Activated CD4-positive, alpha-beta T cell treated with anti-CD3 and anti-CD28 coated beads, Interleukin-2, amount 10 ng/mL, durations not matched to agents 7 days and 5 days (primary cell): ENCODE data around the gene NLRP4. TPM values are rescaled to one million over a fixed set of nuclear protein-coding genes. Genes with fewer than 3 reads are reported as not detected.

ENCODE experiments used
- CTCF ChIA-PET: fragments of 350-600 bp; sonication (Branson Sonifier 250); formaldehyde crosslinking; loops from one replicate; lab custom pipeline; 2021; ENCODE audit warnings: antibody characterized with exemption; lab: Charles Lee
- POLR2A ChIA-PET: fragments of 350-600 bp; sonication (Branson Sonifier 250); formaldehyde crosslinking; loops from one replicate; lab custom pipeline; 2021; ENCODE audit warnings: antibody characterized with exemption; lab: Charles Lee
- DNase-seq: peaks from one replicate; pipeline ENCODE4 v3.0.0-alpha.2; 2020
- H3K27ac Mint-ChIP-seq: one replicate; pipeline ENCODE4 v1.8.0; 2021; ENCODE audit warnings: mild to moderate bottlenecking, moderate library complexity, mixed read lengths
- H3K27me3 Mint-ChIP-seq: one replicate; pipeline ENCODE4 v1.8.0; 2021; ENCODE audit warnings: mixed read lengths
- H3K36me3 Mint-ChIP-seq: one replicate; pipeline ENCODE4 v1.8.0; 2021; ENCODE audit warnings: low read depth, mixed read lengths
- H3K4me1 Mint-ChIP-seq: one replicate; pipeline ENCODE4 v1.8.0; 2021; ENCODE audit warnings: mixed read lengths
- H3K4me3 Mint-ChIP-seq: one replicate; pipeline ENCODE4 v1.8.0; 2021; ENCODE audit warnings: mild to moderate bottlenecking, moderate library complexity, mixed read lengths
- H3K9me3 Mint-ChIP-seq: one replicate; pipeline ENCODE4 v1.8.0; 2021; ENCODE audit warnings: mixed read lengths
- total RNA-seq, 2 experiments: library from RNA; stranded (reverse); gene quantifications; one replicate each; pipeline ENCODE4 v1.2.3, GENCODE V29; 2021

The NLRP4 gene
- not detected for total RNA-seq

GRCh38 chr19:55836340-55836739, at the start of gene NLRP4:
Gene NLRP4, plus strand, starts transcription at chr19:55836540. Its CDS starts 15,541 bp downstream, at chr19:55852081.
- Mint-ChIP-seq H3K4me3 (no peak within 1 kb of the TSS), H3K4me1 (no peaks in the 10 kb centered on the region), H3K9me3 (peaks cover 11% of the 10 kb centered on the region), H3K27ac (no peak within 1 kb of the TSS), H3K36me3 (no peaks in the 10 kb centered on the region), H3K27me3 (no peaks in the 10 kb centered on the region)
- POLR2A ChIA-PET, result no interaction called here
- CTCF ChIA-PET, result no interaction called here
- DNase-seq, result no peak

- Mint-ChIP-seq H3K27ac (no peak overlapping the region), H3K9me3 (peaks cover 6% of the 10 kb centered on the region), H3K36me3 (no peaks in the 10 kb centered on the region), H3K27me3 (no peaks in the 10 kb centered on the region), H3K4me3 (no peak overlapping the region), H3K4me1 (no peaks in the 10 kb centered on the region)
- CTCF ChIA-PET, result no interaction called here
- DNase-seq, result no peak
- POLR2A ChIA-PET, result no interaction called here
These were observed 41.3 kb upstream of the NLRP4 start for GRCh38 chr19:55795021-55795420.

- Mint-ChIP-seq H3K27me3 (no peaks in the 10 kb centered on the region), H3K4me1 (no peaks in the 10 kb centered on the region), H3K9me3 (peaks cover 17% of the 10 kb centered on the region), H3K27ac (no peak overlapping the region), H3K36me3 (no peaks in the 10 kb centered on the region), H3K4me3 (no peak overlapping the region)
- ChIA-PET POLR2A (no interaction called here), CTCF (no interaction called here)
- no peak for DNase-seq
These were observed 34.9 kb upstream of the NLRP4 start for GRCh38 chr19:55801416-55801815.

GRCh38 chr19:55802281-55802680, 34.1 kb upstream of the NLRP4 start:
- H3K27me3 Mint-ChIP-seq, result no peaks in the 10 kb centered on the region
- H3K36me3 Mint-ChIP-seq, result no peaks in the 10 kb centered on the region
- no peak for DNase-seq
- no peak overlapping the region for H3K27ac Mint-ChIP-seq
- ChIA-PET POLR2A (no interaction called here), CTCF (no interaction called here)
- H3K4me3 Mint-ChIP-seq, result no peak overlapping the region
- H3K9me3 Mint-ChIP-seq, result peaks cover 23% of the 10 kb centered on the region
- H3K4me1 Mint-ChIP-seq, result no peaks in the 10 kb centered on the region

- peak; percentile 14 for DNase-seq
- Mint-ChIP-seq H3K36me3 (no peaks in the 10 kb centered on the region), H3K4me3 (no peak overlapping the region), H3K27me3 (no peaks in the 10 kb centered on the region), H3K4me1 (peaks cover 3% of the 10 kb centered on the region), H3K27ac (no peak overlapping the region), H3K9me3 (peaks cover 19% of the 10 kb centered on the region)
- ChIA-PET CTCF (interaction anchor here (1.4 to 1.5 kb wide), 2 partner anchors 11 to 177 kb away, joined by 3 to 5 read pairs; no protein-coding TSS in a partner anchor), POLR2A (no interaction called here)
These were observed 26.8 kb upstream of the NLRP4 start for GRCh38 chr19:55809381-55810058.

- Mint-ChIP-seq H3K4me1 (peaks cover 3% of the 10 kb centered on the region), H3K9me3 (peaks cover 11% of the 10 kb centered on the region), H3K4me3 (no peak overlapping the region), H3K36me3 (no peaks in the 10 kb centered on the region), H3K27ac (no peak overlapping the region), H3K27me3 (no peaks in the 10 kb centered on the region)
- DNase-seq, result no peak
- ChIA-PET CTCF (no interaction called here), POLR2A (no interaction called here)
These were observed 25.0 kb upstream of the NLRP4 start for GRCh38 chr19:55811340-55811739.

GRCh38 chr19:55812449-55812848, 23.9 kb upstream of the NLRP4 start:
- H3K4me1 Mint-ChIP-seq, result peaks cover 3% of the 10 kb centered on the region

GRCh38 chr19:55813906-55814305, 22.4 kb upstream of the NLRP4 start:
- POLR2A ChIA-PET, result no interaction called here
- DNase-seq, result no peak
- Mint-ChIP-seq H3K9me3 (peaks cover 1% of the 10 kb centered on the region), H3K4me1 (peaks cover 3% of the 10 kb centered on the region), H3K27me3 (no peaks in the 10 kb centered on the region), H3K27ac (no peak overlapping the region), H3K36me3 (no peaks in the 10 kb centered on the region), H3K4me3 (no peak overlapping the region)
- CTCF ChIA-PET, result no interaction called here

More at GRCh38 chr19:55812449-55812848, 23.9 kb upstream of the NLRP4 start:
- DNase-seq, result no peak
- no peaks in the 10 kb centered on the region for H3K36me3 Mint-ChIP-seq
- H3K27me3 Mint-ChIP-seq, result no peaks in the 10 kb centered on the region
- peaks cover 4% of the 10 kb centered on the region for H3K9me3 Mint-ChIP-seq
- ChIA-PET CTCF (no interaction called here), POLR2A (no interaction called here)
- no peak overlapping the region for H3K4me3 Mint-ChIP-seq
- H3K27ac Mint-ChIP-seq, result no peak overlapping the region

- Mint-ChIP-seq H3K27me3 (no peaks in the 10 kb centered on the region), H3K4me1 (no peaks in the 10 kb centered on the region), H3K27ac (no peak overlapping the region), H3K4me3 (no peak overlapping the region), H3K36me3 (no peaks in the 10 kb centered on the region), H3K9me3 (peaks cover 10% of the 10 kb centered on the region)
- DNase-seq, result no peak
- ChIA-PET CTCF (no interaction called here), POLR2A (no interaction called here)
These were observed 16.3 kb upstream of the NLRP4 start for GRCh38 chr19:55820037-55820436.

GRCh38 chr19:55830656-55831055, 5.7 kb upstream of the NLRP4 start:
- ChIA-PET POLR2A (no interaction called here), CTCF (no interaction called here)
- Mint-ChIP-seq H3K4me1 (no peaks in the 10 kb centered on the region), H3K27me3 (no peaks in the 10 kb centered on the region), H3K4me3 (no peak overlapping the region), H3K9me3 (peaks cover 8% of the 10 kb centered on the region), H3K27ac (no peak overlapping the region), H3K36me3 (no peaks in the 10 kb centered on the region)
- DNase-seq, result no peak

- no peak for DNase-seq
- H3K9me3 Mint-ChIP-seq, result peaks cover 12% of the 10 kb centered on the region
- no peaks in the 10 kb centered on the region for H3K36me3 Mint-ChIP-seq
- no peak within 1 kb of the TSS for H3K27ac Mint-ChIP-seq
- ChIA-PET CTCF (no interaction called here), POLR2A (no interaction called here)
- no peaks in the 10 kb centered on the region for H3K27me3 Mint-ChIP-seq
- H3K4me1 Mint-ChIP-seq, result no peaks in the 10 kb centered on the region
- no peak within 1 kb of the TSS for H3K4me3 Mint-ChIP-seq
These were observed 4.5 kb upstream of the NLRP4 start, which contains the start of gene NLRP11 for GRCh38 chr19:55831846-55832245. Gene NLRP11, minus strand, starts transcription at chr19:55831999. Its CDS starts 13,825 bp downstream, at chr19:55818174.

- Mint-ChIP-seq H3K27me3 (no peaks in the 10 kb centered on the region), H3K4me3 (no peak overlapping the region), H3K36me3 (no peaks in the 10 kb centered on the region), H3K4me1 (no peaks in the 10 kb centered on the region), H3K27ac (no peak overlapping the region), H3K9me3 (peaks cover 15% of the 10 kb centered on the region)
- CTCF ChIA-PET, result no interaction called here
- DNase-seq, result no peak
- POLR2A ChIA-PET, result no interaction called here
These were observed 3.7 kb upstream of the NLRP4 start for GRCh38 chr19:55832676-55833075.

- Mint-ChIP-seq H3K4me3 (no peak overlapping the region), H3K27me3 (no peaks in the 10 kb centered on the region), H3K9me3 (peaks cover 17% of the 10 kb centered on the region), H3K27ac (no peak overlapping the region), H3K36me3 (no peaks in the 10 kb centered on the region), H3K4me1 (no peaks in the 10 kb centered on the region)
- ChIA-PET CTCF (interaction anchor here (0.6 kb wide), 1 partner anchor 487 kb away, joined by 3 read pairs; no protein-coding TSS in a partner anchor), POLR2A (no interaction called here)
- DNase-seq, result no peak
These were observed 1.9 kb downstream of the NLRP4 start for GRCh38 chr19:55838251-55838650.

GRCh38 chr19:55838906-55839305, 2.6 kb downstream of the NLRP4 start:
- H3K4me3 Mint-ChIP-seq, result no peak overlapping the region
- DNase-seq, result no peak
- peaks cover 19% of the 10 kb centered on the region for H3K9me3 Mint-ChIP-seq
- ChIA-PET CTCF (no interaction called here), POLR2A (no interaction called here)
- H3K27me3 Mint-ChIP-seq, result no peaks in the 10 kb centered on the region
- no peak overlapping the region for H3K27ac Mint-ChIP-seq
- H3K4me1 Mint-ChIP-seq, result no peaks in the 10 kb centered on the region
- no peaks in the 10 kb centered on the region for H3K36me3 Mint-ChIP-seq
